Loucy (cell line): ENCODE measurements around the gene METRNL.

Source experiments
- H2AFZ ChIP-seq: fragments of 200-600 bp; sonication (generic); 2 replicates; pipeline ENCODE4 v1.6.0; 2016; ENCODE audit warnings: antibody characterized with exemption, mild to moderate bottlenecking, low read length, moderate library complexity
- H3F3A ChIP-seq: fragments of 200-600 bp; 2 replicates; pipeline ENCODE4 v1.6.0; 2016; ENCODE audit warnings: antibody characterized with exemption, low read depth, mild to moderate bottlenecking
- H3K27me3 ChIP-seq: fragments of 200-600 bp; sonication (generic); 2 replicates; pipeline ENCODE4 v1.6.1; 2014; ENCODE audit warnings: low read length, mild to moderate bottlenecking; ENCODE audit not compliant: insufficient read depth, poor library complexity, severe bottlenecking
- H3K36me3 ChIP-seq: fragments of 200-600 bp; sonication (generic); 2 replicates; pipeline ENCODE4 v1.6.1; 2016; ENCODE audit warnings: low read length; ENCODE audit not compliant: insufficient read depth
- H3K4me1 ChIP-seq: fragments of 200-600 bp; sonication (generic); 2 replicates; pipeline ENCODE4 v1.5.1; 2014; ENCODE audit warnings: low read length, mild to moderate bottlenecking; ENCODE audit not compliant: insufficient read depth, poor library complexity, severe bottlenecking
- H3K4me2 ChIP-seq: fragments of 200-600 bp; sonication (generic); 2 replicates; pipeline ENCODE4 v1.6.0; 2014; ENCODE audit warnings: antibody characterized with exemption, low read length, low read depth, mild to moderate bottlenecking; ENCODE audit not compliant: poor library complexity, severe bottlenecking
- H3K4me3 ChIP-seq: fragments of 200-600 bp; sonication (generic); 2 replicates; pipeline ENCODE4 v1.5.1; 2014; ENCODE audit warnings: low read length, mild to moderate bottlenecking, mixed read lengths; ENCODE audit not compliant: poor library complexity, severe bottlenecking
- H3K79me2 ChIP-seq: fragments of 200-600 bp; sonication (generic); 2 replicates; pipeline ENCODE4 v1.6.1; 2014; ENCODE audit warnings: low read length; ENCODE audit not compliant: insufficient read depth
- H3K9ac ChIP-seq: fragments of 200-600 bp; sonication (generic); 2 replicates; pipeline ENCODE4 v1.6.0; 2014; ENCODE audit warnings: mild to moderate bottlenecking, low read depth, low read length, moderate library complexity; ENCODE audit not compliant: poor library complexity, severe bottlenecking
- H3K9me2 ChIP-seq: fragments of 200-600 bp; sonication (generic); replicated peaks from 2 replicates; pipeline ENCODE4 v1.6.1; 2016; ENCODE audit warnings: low read depth, low read length, mixed read lengths
- H3K9me3 ChIP-seq: fragments of 200-600 bp; sonication (generic); 2 replicates; pipeline ENCODE4 v1.6.1; 2014; ENCODE audit warnings: mild to moderate bottlenecking, antibody characterized with exemption, low read length, low read depth; ENCODE audit not compliant: insufficient read depth
- H4K20me1 ChIP-seq: fragments of 200-600 bp; sonication (generic); 2 replicates; pipeline ENCODE4 v1.6.0; 2014; ENCODE audit warnings: antibody characterized with exemption, low read length, mild to moderate bottlenecking; ENCODE audit not compliant: insufficient read depth, poor library complexity, severe bottlenecking
- CTCF ChIP-seq: fragments of 200-600 bp; sonication (generic); conservative IDR thresholded peaks from 2 replicates; pipeline ENCODE4 v1.5.1; 2014; ENCODE audit warnings: mild to moderate bottlenecking, antibody characterized with exemption, low read length
- EZH2phosphoT487 ChIP-seq: fragments of 200-600 bp; IDR thresholded peaks from 2 replicates; pipeline ENCODE4 v1.6.1; 2018; ENCODE audit warnings: antibody characterized with exemption, mild to moderate bottlenecking, moderate library complexity, borderline replicate concordance

METRNL gene

GRCh38 chr17:83032781-83033180 lies 46.6 kb upstream of the METRNL start:
- Histone ChIP-seq H3K79me2 (peaks cover 58% of the 10 kb centered on the region; the same call in 1 of the 2 replicates), H3K4me1 (no peaks in the 10 kb centered on the region), H3F3A (no peaks in the 10 kb centered on the region), H3K9ac (no peak overlapping the region), H3K4me3 (no peak overlapping the region), H2AFZ (no peak overlapping the region), H3K27me3 (no peaks in the 10 kb centered on the region), H3K9me2 (no peaks in the 10 kb centered on the region), H3K9me3 (no peaks in the 10 kb centered on the region), H4K20me1 (peaks cover 12% of the 10 kb centered on the region), H3K4me2 (no peak overlapping the region), H3K36me3 (peaks cover 61% of the 10 kb centered on the region; the same call in 1 of the 2 replicates)
- TF ChIP-seq CTCF (no peak), EZH2phosphoT487 (no peak)

GRCh38 chr17:83034525-83034924 lies 44.9 kb upstream of the METRNL start:
- no peaks in the 10 kb centered on the region for H3K27me3 ChIP-seq
- H3K9ac ChIP-seq = no peak overlapping the region
- TF ChIP-seq CTCF = no peak
- TF ChIP-seq EZH2phosphoT487 = no peak
- no peaks in the 10 kb centered on the region for H3K9me3 ChIP-seq
- H3K4me1 ChIP-seq = no peaks in the 10 kb centered on the region
- no peak overlapping the region for H3K4me2 ChIP-seq
- no peak overlapping the region for H2AFZ ChIP-seq
- no peak overlapping the region for H3K4me3 ChIP-seq
- H3F3A ChIP-seq = no peaks in the 10 kb centered on the region
- peaks cover 18% of the 10 kb centered on the region for H4K20me1 ChIP-seq
- H3K79me2 ChIP-seq = peaks cover 52% of the 10 kb centered on the region; the same call in 1 of the 2 replicates
- H3K36me3 ChIP-seq = peaks cover 54% of the 10 kb centered on the region; the same call in 1 of the 2 replicates
- H3K9me2 ChIP-seq = no peaks in the 10 kb centered on the region

DNA sequence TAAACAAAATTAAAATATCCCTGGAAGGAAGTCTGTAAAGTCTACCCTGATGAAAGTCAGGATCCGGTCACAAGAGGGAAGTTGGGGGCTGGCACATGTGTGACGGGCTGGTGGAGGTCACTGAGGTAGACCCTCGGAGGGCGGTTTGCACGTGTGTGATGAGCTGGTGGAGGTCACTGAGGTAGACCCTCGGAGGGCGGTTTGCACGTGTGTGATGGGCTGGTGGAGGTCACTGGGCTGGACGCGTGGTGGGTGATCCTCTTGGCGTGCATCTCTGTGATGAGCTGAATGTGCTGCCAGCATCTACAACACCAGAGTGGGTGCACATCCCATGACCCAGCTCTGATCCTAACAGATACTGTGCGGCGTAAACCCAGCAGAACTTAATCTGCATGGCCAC lies 43.7 kb upstream of the METRNL start:
- Histone ChIP-seq H3K4me2 (no peak overlapping the region), H4K20me1 (peaks cover 13% of the 10 kb centered on the region), H3K9ac (no peak overlapping the region), H3F3A (no peaks in the 10 kb centered on the region), H3K4me1 (no peaks in the 10 kb centered on the region), H2AFZ (no peak overlapping the region), H3K27me3 (no peaks in the 10 kb centered on the region), H3K4me3 (no peak overlapping the region), H3K36me3 (peaks cover 62% of the 10 kb centered on the region; the same call in 1 of the 2 replicates), H3K9me2 (no peaks in the 10 kb centered on the region), H3K79me2 (peaks cover 52% of the 10 kb centered on the region), H3K9me3 (peaks cover 10% of the 10 kb centered on the region)
- TF ChIP-seq EZH2phosphoT487 (no peak), CTCF (no peak)
